ENCODE results near the gene BDKRB1.

Gene BDKRB1

GRCh38 chr14:96255501-96256366 is at the start of gene BDKRB1:
TSS of gene BDKRB1 (plus strand) at chr14:96256210. CDS start at chr14:96263683, 7,473 bp downstream.
- no peak for DNase-seq

DNA sequence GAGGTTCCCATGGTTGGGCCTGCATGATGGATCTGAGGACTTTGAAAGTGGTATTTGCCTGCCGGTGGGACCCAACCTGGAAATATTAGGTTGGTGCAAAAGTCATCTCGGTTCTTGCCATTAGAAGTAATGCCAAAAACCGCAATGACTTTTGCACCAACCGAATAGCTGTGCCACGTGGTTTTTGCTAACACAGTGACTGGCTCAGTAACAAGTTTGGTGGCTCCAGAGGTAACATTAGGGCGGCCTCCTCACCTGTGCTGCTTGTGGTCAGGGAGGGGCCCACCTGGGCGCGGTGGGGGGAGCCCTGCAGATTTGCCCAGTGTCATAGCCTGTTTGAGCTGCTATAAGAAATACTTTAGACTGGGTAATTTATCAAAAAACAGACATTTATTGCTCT is 49.5 kb upstream of the BDKRB1 start:
- DNase-seq, result no peak

DNA sequence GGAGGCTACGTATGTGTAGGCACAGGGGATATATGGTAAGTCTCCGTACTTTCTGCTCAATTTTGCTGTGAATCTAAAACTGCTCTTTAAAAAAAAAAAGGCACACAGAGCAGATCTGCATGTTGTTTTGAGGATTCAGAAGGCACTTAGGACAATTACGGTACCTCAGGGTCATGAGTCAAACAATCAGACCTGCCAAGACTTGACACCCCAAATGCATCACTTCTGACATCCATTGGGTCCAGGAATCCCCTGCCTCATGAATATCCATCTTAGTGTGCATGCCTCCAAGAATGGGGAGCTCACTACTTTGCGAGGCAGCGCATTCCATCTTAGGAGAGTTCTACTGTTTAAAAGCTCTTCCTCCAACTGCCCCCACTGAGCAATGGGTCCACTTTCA is 48.3 kb upstream of the BDKRB1 start:
- DNase-seq, result no peak

GRCh38 chr14:96208739-96209138 is 47.3 kb upstream of the BDKRB1 start:
- DNase-seq, result no peak

DNA sequence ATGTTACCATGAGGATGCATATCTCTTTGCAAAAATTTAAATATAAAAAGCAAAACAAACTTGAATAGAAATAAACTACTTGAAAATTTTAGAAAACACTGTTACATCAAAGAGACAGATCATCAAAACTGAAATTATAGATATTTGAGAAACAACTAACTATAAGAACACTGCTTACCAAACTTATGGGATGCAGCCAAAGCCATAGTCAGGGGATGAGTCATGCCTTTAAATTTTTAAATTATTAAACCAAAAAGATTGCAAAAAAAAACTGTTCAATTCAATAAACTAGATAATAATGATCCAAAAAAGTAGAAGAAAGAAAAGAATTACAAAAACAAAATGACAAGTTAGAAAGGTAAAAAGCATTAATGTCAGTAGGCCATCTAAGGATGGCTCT is 43.9 kb upstream of the BDKRB1 start:
- DNase-seq, result no peak

DNA sequence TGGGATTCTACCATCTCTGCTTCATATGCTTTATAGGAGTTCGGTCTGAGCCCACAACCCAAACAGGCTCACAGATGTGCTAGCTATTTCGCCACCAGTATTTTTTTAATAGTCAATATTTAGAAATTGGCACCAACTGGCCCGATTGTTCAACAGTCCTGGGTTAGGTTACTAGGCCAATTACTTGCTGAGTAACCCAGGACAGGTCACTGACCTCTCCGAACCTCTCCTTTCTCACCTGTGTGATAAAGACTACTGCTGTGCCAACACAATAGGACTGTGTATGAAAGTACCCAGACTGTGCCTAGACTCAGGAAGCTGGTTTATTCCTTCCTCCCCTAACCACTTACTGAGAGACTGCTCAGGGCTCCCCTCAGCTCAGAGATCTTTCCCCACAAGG is 43.1 kb upstream of the BDKRB1 start:
- DNase-seq, result no peak

- DNase-seq, result no peak
These were observed 42.0 kb upstream of the BDKRB1 start for GRCh38 chr14:96213871-96214465.

DNA sequence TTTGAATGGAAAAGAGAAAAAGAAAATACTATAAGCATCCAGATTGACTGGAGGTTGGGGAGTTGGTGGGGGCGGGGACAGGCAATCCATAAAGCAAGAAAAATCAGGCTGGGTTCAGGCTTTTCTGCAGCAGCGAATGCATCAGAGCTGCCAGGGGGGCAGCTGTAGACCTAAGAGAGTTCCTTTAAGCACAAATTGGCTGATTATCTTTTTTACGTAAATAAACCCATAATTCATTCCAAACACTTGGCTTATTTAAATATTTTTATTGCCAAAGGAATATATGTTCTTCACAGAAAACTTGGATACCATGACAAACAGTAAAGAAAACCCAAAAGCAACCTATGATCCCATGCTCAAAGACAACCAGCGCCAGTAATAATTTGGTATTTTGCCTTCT is 41.2 kb upstream of the BDKRB1 start:
- no peak for DNase-seq

- no peak for DNase-seq
These were observed 40.4 kb upstream of the BDKRB1 start for GRCh38 chr14:96215452-96216244.

DNA sequence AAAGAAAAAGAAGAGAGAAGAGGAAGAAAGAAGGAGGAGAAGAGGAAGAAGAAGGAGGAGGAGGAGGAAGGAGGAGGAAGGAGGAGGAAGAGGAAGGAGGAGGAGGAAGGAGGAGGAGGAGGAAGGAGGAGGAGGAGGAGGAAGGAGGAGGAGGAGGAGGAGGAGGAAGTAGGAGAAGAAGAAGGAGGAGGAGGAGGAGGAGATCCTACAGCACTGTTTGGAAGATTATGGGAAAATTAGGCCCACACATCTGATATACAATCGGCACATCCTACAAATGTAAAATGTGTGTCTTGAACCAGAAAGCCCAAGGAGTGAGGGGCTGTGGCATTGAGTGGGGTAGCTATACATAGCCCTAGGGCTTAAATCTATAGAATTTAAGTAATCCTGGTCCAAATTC is 39.4 kb upstream of the BDKRB1 start:
- no peak for DNase-seq

GRCh38 chr14:96217376-96217913 is 38.6 kb upstream of the BDKRB1 start:
- no peak for DNase-seq

DNA sequence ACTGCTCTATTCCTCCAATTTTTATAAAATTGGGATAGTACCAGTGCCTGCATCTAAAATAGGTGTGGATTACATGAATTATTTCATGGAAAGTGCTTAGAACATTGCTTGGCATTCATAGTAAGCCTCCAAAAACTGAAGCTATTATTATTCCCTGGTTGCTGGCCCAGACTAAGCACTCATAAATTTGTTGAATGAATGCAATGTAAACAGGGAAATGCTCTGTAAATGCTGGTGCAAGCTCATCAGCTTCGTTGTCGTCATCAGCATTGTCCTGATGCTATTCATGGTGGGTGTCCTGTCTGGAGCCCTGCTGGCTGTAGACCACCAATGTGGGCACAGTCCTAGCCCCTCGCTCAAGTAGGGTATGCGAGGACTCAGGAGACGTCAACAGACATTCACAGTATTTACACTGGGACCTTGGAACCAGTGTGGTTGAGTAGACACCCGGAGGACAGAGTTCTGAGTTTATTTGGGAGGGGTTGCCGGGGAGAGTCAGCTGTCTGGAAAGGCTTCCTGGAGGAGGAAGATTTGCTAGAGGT is 34.8 kb upstream of the BDKRB1 start:
- DNase-seq, result no peak

DNA sequence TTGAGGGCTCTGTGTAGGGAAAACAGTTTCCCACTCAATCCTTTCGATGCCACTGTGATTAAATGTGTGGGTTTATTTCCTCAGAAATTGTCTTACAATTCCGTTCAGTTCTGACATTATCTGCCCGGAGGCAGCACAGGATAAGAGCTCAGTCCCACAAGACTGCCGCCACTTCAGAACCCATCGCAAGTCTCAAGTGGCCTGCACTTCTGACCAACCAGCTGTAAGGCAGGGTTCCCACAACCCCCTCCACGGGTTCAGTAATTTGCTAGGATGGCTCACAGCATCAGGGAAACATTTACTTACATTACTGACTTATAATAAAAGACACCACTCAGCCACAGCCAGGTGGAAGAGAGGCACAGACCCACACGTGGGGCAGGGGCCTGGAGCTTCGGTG is 34.2 kb upstream of the BDKRB1 start:
- no peak for DNase-seq

DNA sequence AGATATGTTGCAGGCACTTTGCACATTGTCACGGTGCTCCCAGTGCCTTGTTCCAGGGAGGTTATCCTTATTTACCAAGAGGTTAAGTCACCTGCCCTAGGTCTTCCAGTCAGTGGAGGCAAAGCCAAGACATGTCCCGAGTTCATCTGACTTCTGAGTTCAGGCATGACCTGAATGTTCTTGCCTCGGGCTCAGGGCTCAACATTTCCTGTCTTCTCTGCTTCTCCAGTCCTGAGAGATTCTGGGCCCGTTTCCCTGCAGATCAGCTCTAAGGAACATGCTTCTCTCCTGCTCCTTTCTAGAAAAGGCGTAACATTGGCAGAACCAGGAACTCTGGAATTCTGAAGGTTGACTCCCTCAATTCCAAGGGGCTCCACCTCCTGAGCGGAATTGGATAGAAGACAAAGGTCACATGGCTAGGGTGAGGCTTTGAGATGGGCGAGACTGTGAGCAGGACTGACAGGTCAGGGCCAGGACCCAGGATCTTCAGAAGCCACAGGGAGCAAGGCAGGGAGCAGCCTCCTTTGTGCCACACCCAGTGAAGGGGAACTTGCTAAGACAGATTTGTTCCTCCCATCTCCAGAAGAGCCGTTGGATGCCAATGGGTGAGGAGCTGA is 31.4 kb upstream of the BDKRB1 start:
- no peak for DNase-seq

DNA sequence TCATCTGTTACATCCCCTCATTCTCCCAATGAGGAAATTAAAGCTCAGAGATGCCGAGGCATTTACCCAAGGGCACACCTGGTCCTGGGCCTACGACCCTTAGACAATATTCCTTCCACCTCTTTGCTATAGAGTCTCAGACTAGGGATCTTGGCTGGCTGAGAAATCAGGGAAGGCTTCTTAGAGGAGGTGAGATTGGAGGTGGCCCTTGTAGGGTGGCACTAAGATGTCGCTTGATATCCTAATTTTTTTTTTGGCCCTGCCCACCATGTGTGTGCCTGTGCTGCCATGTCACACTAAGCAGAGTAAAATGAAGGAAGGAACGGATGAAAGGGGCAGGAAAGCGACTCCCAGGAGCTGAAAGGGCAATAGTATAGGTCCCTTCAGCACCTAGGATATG is 30.8 kb upstream of the BDKRB1 start:
- DNase-seq, result no peak

GRCh38 chr14:96225745-96226151 is 30.3 kb upstream of the BDKRB1 start:
- DNase-seq, result no peak

- no peak for DNase-seq
These were observed 28.6 kb upstream of the BDKRB1 start for GRCh38 chr14:96227428-96227827.

- DNase-seq, result no peak
These were observed 26.7 kb upstream of the BDKRB1 start for GRCh38 chr14:96229315-96229714.

DNA sequence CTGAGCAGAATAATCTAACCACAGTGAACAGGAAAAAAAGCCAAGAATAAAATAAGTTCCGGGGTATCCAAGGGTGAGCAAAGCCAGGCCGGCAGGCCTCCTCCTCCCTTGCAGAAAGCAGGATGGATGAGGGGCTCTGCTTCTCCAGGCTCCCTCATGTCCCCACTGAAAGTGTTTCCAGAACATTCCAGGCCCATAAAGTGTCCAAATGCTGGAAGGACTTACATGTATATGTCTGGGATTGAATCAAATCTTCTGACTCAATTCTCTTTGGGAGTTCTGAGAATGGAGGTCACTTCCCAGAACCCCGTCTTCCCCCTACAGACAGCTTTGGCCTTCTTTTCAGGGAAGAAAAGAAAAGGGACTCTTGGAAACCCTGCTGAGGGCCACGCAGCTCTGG is 25.0 kb upstream of the BDKRB1 start:
- DNase-seq, result no peak

GRCh38 chr14:96231526-96232130 is 24.4 kb upstream of the BDKRB1 start:
- DNase-seq, result no peak

DNA sequence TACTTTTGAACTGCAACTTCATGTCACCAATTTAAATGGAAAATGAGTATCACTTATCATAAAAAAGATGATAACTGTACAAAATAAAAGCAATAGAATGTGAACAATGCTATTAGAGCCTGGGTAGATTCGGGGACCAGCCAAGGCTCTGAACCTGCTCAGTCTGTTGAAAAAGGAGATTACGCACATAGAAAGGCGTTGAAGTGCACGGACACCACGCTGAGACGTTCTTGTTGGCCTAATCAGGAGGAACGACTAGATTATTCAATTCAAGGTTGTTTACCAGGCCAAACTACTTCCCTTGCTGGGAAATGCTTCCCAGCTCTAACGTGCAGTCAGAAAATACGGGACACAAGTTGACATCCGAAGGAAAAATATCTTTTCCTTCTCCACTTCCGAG is 23.5 kb upstream of the BDKRB1 start:
- no peak for DNase-seq

GRCh38 chr14:96233661-96234060 is 22.3 kb upstream of the BDKRB1 start:
- no peak for DNase-seq
